ENCODE data around the gene TCF25. TPM values are rescaled to one million over a fixed set of nuclear protein-coding genes. Genes with fewer than 3 reads are reported as not detected.

The TCF25 gene
- total RNA-seq, 1 experiment from 2014 or later: 155 TPM

DNA sequence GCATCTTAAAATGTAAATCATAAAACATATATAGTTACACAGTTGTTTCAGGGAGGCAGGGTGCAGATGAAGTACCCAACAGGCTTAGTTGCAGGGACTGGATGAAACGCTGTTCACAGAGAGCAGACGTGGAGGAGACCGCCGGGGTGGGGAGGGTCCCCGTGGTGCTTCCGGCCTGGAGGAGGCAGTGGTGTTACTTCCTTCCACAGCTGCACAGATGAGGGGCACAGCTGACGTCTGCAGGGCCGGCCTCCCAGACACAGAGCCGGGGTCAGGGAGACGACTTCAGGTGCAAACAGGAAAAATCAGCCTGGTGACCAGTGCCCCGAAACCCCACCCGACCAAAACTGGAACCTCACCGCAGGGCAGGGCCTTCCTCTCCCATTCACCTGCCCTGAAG is 28.0 kb upstream of the TCF25 start:
- ATAC-seq (no peak), DNase-seq (ENCODE audit: low spot score) (no peak)
- Mint-ChIP-seq H3K36me3 (0 out of 2 replicates have a peak, but pooled peaks cover 2% of the 10 kb centered on the region), H3K27ac (no peak overlapping the region), H3K9me3 (no peaks in the 10 kb centered on the region), H3K27me3 (ENCODE audit: low read depth) (no peaks in the 10 kb centered on the region), H3K4me3 (no peak overlapping the region), H3K4me1 (peaks cover 3% of the 10 kb centered on the region; the same call in 1 of the 2 replicates)
- CTCF ChIA-PET: interaction anchor here (1.3 to 3.2 kb wide), 2 partner anchors 15 to 65 kb away, joined by 4 to 14 read pairs; no protein-coding TSS in a partner anchor
- TF ChIP-seq, protein P1, sequence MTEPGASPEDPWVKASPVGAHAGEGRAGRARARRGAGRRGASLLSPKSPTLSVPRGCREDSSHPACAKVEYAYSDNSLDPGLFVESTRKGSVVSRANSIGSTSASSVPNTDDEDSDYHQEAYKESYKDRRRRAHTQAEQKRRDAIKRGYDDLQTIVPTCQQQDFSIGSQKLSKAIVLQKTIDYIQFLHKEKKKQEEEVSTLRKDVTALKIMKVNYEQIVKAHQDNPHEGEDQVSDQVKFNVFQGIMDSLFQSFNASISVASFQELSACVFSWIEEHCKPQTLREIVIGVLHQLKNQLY (CRISPR knock-in tag; IDR thresholded peaks at IDR 0.05): no peak
- TF ChIP-seq, protein P2, sequence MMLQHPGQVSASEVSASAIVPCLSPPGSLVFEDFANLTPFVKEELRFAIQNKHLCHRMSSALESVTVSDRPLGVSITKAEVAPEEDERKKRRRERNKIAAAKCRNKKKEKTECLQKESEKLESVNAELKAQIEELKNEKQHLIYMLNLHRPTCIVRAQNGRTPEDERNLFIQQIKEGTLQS (CRISPR knock-in tag; conservative IDR thresholded peaks at IDR 0.05): no peak
- TF ChIP-seq, protein P3, sequence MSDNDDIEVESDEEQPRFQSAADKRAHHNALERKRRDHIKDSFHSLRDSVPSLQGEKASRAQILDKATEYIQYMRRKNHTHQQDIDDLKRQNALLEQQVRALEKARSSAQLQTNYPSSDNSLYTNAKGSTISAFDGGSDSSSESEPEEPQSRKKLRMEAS (CRISPR knock-in tag; IDR thresholded peaks at IDR 0.05): no peak
- TF ChIP-seq FOXJ3 (CRISPR knock-in tag; IDR thresholded peaks at IDR 0.05; ENCODE audit: borderline replicate concordance) (no peak), TCF7 (CRISPR knock-in tag; IDR thresholded peaks at IDR 0.05; ENCODE audit: low read depth) (no peak), RELA (CRISPR knock-in tag; IDR thresholded peaks at IDR 0.05; ENCODE audit: borderline replicate concordance) (no peak), MXD4 (CRISPR knock-in tag; IDR thresholded peaks at IDR 0.05; ENCODE audit: borderline replicate concordance) (no peak), CREM (CRISPR knock-in tag; IDR thresholded peaks at IDR 0.05) (no peak), OVOL2 (CRISPR knock-in tag; IDR thresholded peaks at IDR 0.05; ENCODE audit: borderline replicate concordance) (no peak), NR2C2 (CRISPR knock-in tag; IDR thresholded peaks at IDR 0.05) (no peak), TEAD4 (CRISPR knock-in tag; IDR thresholded peaks at IDR 0.05) (no peak), SMAD4 (CRISPR knock-in tag; IDR thresholded peaks at IDR 0.05) (no peak), JUN (CRISPR knock-in tag; IDR thresholded peaks at IDR 0.05) (no peak)
- TF ChIP-seq, protein P4, sequence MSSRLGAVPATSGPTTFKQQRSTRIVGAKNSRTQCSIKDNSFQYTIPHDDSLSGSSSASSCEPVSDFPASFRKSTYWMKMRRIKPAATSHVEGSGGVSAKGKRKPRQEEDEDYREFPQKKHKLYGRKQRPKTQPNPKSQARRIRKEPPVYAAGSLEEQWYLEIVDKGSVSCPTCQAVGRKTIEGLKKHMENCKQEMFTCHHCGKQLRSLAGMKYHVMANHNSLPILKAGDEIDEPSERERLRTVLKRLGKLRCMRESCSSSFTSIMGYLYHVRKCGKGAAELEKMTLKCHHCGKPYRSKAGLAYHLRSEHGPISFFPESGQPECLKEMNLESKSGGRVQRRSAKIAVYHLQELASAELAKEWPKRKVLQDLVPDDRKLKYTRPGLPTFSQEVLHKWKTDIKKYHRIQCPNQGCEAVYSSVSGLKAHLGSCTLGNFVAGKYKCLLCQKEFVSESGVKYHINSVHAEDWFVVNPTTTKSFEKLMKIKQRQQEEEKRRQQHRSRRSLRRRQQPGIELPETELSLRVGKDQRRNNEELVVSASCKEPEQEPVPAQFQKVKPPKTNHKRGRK (CRISPR knock-in tag; IDR thresholded peaks at IDR 0.05; ENCODE audit: borderline replicate concordance): no peak
- TF ChIP-seq, protein P5, sequence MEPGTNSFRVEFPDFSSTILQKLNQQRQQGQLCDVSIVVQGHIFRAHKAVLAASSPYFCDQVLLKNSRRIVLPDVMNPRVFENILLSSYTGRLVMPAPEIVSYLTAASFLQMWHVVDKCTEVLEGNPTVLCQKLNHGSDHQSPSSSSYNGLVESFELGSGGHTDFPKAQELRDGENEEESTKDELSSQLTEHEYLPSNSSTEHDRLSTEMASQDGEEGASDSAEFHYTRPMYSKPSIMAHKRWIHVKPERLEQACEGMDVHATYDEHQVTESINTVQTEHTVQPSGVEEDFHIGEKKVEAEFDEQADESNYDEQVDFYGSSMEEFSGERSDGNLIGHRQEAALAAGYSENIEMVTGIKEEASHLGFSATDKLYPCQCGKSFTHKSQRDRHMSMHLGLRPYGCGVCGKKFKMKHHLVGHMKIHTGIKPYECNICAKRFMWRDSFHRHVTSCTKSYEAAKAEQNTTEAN (CRISPR knock-in tag; IDR thresholded peaks at IDR 0.05): no peak
- TF ChIP-seq, protein P6, sequence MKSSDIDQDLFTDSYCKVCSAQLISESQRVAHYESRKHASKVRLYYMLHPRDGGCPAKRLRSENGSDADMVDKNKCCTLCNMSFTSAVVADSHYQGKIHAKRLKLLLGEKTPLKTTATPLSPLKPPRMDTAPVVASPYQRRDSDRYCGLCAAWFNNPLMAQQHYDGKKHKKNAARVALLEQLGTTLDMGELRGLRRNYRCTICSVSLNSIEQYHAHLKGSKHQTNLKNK (CRISPR knock-in tag; IDR thresholded peaks at IDR 0.05): no peak
- TF ChIP-seq, protein P7, sequence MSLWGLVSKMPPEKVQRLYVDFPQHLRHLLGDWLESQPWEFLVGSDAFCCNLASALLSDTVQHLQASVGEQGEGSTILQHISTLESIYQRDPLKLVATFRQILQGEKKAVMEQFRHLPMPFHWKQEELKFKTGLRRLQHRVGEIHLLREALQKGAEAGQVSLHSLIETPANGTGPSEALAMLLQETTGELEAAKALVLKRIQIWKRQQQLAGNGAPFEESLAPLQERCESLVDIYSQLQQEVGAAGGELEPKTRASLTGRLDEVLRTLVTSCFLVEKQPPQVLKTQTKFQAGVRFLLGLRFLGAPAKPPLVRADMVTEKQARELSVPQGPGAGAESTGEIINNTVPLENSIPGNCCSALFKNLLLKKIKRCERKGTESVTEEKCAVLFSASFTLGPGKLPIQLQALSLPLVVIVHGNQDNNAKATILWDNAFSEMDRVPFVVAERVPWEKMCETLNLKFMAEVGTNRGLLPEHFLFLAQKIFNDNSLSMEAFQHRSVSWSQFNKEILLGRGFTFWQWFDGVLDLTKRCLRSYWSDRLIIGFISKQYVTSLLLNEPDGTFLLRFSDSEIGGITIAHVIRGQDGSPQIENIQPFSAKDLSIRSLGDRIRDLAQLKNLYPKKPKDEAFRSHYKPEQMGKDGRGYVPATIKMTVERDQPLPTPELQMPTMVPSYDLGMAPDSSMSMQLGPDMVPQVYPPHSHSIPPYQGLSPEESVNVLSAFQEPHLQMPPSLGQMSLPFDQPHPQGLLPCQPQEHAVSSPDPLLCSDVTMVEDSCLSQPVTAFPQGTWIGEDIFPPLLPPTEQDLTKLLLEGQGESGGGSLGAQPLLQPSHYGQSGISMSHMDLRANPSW (CRISPR knock-in tag; conservative IDR thresholded peaks at IDR 0.05; ENCODE audit: low read depth): no peak
- POLR2A ChIA-PET: interaction anchor here (0.8 kb wide), 1 partner anchor 17 kb away, joined by 3 read pairs; the partner anchor contains the start of gene SPIRE2
